ENCODE measurements around the gene SASH1. TPM values are rescaled to one million over a fixed set of nuclear protein-coding genes. Genes with fewer than 3 reads are reported as not detected.

SASH1 gene
- total RNA-seq, 1 experiment from 2014 or later, result 6.6 TPM

DNA sequence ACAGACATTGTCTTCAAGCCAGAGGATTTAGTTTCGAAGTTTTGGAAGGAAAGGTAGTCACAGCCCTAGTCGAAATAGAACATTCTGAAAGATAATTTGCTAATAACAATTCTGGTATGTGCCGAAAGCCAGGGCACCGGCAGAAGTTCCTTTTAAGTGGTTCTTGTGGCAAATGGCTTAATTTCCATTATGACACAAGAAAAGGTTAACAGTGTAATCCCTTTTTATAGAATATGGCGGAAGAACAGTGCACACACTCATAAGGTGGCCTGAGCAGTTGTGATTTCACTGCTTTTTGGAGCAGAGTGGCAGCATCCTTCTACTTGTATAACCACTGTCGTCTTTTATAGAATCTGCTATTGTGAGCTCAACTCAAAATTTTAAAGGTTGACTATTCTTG, 152.4 kb downstream of the SASH1 start:
- in situ Hi-C loops (cut with HindIII; ENCODE audit: low pct_unique_long_range_greater_than_20kb, low sequenced_read_pairs), result no loop called here
- no TSS peak for BruUV-seq (replicated peaks)
- intact Hi-C loops (cut with micrococcal nuclease; ENCODE audit: unreplicated experiment), result no loop called here
- no peak for ATAC-seq
- Histone ChIP-seq H3K27me3 (ENCODE audit: control insufficient read depth, insufficient read depth, low read length) (no peaks in the 10 kb centered on the region), H3K27ac (ENCODE audit: low read length) (no peak overlapping the region), H3K9me3 (ENCODE audit: control insufficient read depth, insufficient read depth, low read depth, low read length) (no peaks in the 10 kb centered on the region), H3K36me3 (ENCODE audit: control insufficient read depth, insufficient read depth, low read length) (no peaks in the 10 kb centered on the region), H3K4me1 (ENCODE audit: control insufficient read depth, insufficient read depth, low read length) (no peaks in the 10 kb centered on the region), H3K4me3 (ENCODE audit: low read depth in 2 of 2, low read length in 2 of 2) (no peak overlapping the region)
- TF ChIP-seq TCF7L2 (IDR thresholded peaks at IDR 0.05; ENCODE audit: low read depth, low read length) (no peak), SIN3A (IDR thresholded peaks at IDR 0.05; ENCODE audit: borderline replicate concordance, insufficient read depth, low read depth, low read length) (no peak), POLR2AphosphoS5 (IDR thresholded peaks at IDR 0.05; ENCODE audit: low read depth, low read length) (no peak)
- TF ChIP-seq, protein P1, sequence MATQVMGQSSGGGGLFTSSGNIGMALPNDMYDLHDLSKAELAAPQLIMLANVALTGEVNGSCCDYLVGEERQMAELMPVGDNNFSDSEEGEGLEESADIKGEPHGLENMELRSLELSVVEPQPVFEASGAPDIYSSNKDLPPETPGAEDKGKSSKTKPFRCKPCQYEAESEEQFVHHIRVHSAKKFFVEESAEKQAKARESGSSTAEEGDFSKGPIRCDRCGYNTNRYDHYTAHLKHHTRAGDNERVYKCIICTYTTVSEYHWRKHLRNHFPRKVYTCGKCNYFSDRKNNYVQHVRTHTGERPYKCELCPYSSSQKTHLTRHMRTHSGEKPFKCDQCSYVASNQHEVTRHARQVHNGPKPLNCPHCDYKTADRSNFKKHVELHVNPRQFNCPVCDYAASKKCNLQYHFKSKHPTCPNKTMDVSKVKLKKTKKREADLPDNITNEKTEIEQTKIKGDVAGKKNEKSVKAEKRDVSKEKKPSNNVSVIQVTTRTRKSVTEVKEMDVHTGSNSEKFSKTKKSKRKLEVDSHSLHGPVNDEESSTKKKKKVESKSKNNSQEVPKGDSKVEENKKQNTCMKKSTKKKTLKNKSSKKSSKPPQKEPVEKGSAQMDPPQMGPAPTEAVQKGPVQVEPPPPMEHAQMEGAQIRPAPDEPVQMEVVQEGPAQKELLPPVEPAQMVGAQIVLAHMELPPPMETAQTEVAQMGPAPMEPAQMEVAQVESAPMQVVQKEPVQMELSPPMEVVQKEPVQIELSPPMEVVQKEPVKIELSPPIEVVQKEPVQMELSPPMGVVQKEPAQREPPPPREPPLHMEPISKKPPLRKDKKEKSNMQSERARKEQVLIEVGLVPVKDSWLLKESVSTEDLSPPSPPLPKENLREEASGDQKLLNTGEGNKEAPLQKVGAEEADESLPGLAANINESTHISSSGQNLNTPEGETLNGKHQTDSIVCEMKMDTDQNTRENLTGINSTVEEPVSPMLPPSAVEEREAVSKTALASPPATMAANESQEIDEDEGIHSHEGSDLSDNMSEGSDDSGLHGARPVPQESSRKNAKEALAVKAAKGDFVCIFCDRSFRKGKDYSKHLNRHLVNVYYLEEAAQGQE (IDR thresholded peaks at IDR 0.05; ENCODE audit: insufficient read depth in 1 of 2, low read depth in 2 of 2, low read length in 1 of 2), result no peak
- TF ChIP-seq, protein P2, sequence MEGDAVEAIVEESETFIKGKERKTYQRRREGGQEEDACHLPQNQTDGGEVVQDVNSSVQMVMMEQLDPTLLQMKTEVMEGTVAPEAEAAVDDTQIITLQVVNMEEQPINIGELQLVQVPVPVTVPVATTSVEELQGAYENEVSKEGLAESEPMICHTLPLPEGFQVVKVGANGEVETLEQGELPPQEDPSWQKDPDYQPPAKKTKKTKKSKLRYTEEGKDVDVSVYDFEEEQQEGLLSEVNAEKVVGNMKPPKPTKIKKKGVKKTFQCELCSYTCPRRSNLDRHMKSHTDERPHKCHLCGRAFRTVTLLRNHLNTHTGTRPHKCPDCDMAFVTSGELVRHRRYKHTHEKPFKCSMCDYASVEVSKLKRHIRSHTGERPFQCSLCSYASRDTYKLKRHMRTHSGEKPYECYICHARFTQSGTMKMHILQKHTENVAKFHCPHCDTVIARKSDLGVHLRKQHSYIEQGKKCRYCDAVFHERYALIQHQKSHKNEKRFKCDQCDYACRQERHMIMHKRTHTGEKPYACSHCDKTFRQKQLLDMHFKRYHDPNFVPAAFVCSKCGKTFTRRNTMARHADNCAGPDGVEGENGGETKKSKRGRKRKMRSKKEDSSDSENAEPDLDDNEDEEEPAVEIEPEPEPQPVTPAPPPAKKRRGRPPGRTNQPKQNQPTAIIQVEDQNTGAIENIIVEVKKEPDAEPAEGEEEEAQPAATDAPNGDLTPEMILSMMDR (IDR thresholded peaks at IDR 0.05), result no peak
- DNase-seq (ENCODE audit: low read depth, low spot score), result no peak
- ChIA-PET POLR2A (no interaction called here), CTCF (no interaction called here)

DNA sequence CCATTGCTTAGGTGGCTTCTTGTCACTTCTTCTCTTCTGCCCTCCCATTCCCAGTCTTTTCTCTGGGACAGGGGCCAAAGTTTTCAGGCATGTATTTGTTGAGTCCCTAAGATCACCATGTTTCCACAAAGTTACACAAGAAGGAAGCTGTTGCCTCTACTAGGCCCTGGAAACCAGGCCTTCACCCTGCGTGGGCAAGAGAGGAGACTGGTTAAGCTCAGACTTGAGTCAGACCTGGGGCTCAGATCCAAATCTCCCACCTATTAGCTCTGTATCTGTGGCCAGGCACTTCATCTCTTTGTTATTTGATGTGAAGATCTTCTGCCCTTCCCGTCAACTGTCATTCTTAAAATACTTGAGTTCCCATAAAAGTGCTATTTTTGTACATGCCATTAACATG, 154.6 kb downstream of the SASH1 start:
- no peak overlapping the region for H3K27ac ChIP-seq (ENCODE audit: low read length)
- BruUV-seq (replicated peaks), result no TSS peak
- no peak overlapping the region for H3K4me3 ChIP-seq (ENCODE audit: low read depth in 2 of 2, low read length in 2 of 2)
- intact Hi-C loops (cut with micrococcal nuclease; ENCODE audit: unreplicated experiment), result no loop called here
- TF ChIP-seq, protein P1 (IDR thresholded peaks at IDR 0.05; ENCODE audit: insufficient read depth in 1 of 2, low read depth in 2 of 2, low read length in 1 of 2), result no peak
- TF ChIP-seq POLR2AphosphoS5 (IDR thresholded peaks at IDR 0.05; ENCODE audit: low read depth, low read length) (no peak), TCF7L2 (IDR thresholded peaks at IDR 0.05; ENCODE audit: low read depth, low read length) (no peak), SIN3A (IDR thresholded peaks at IDR 0.05; ENCODE audit: borderline replicate concordance, insufficient read depth, low read depth, low read length) (no peak)
- TF ChIP-seq, protein P2 (IDR thresholded peaks at IDR 0.05), result no peak
- ChIA-PET CTCF (interaction anchor here (0.7 kb wide), 1 partner anchor 990 kb away, joined by 3 read pairs; no protein-coding TSS in a partner anchor), POLR2A (no interaction called here)
- no peaks in the 10 kb centered on the region for H3K4me1 ChIP-seq (ENCODE audit: control insufficient read depth, insufficient read depth, low read length)
- ATAC-seq (no peak), DNase-seq (ENCODE audit: low read depth, low spot score) (no peak)
- in situ Hi-C loops (cut with HindIII; ENCODE audit: low pct_unique_long_range_greater_than_20kb, low sequenced_read_pairs), result no loop called here
- H3K36me3 ChIP-seq (ENCODE audit: control insufficient read depth, insufficient read depth, low read length), result no peaks in the 10 kb centered on the region
- H3K9me3 ChIP-seq (ENCODE audit: control insufficient read depth, insufficient read depth, low read depth, low read length), result no peaks in the 10 kb centered on the region
- H3K27me3 ChIP-seq (ENCODE audit: control insufficient read depth, insufficient read depth, low read length), result no peaks in the 10 kb centered on the region
